Measurements from ENCODE around the gene ERN2. TPM values are rescaled to one million over a fixed set of nuclear protein-coding genes. Genes with fewer than 3 reads are reported as not detected.

Gene ERN2
- total and polyA plus RNA-seq, 2 donors from 2014 or later = not detected

DNA sequence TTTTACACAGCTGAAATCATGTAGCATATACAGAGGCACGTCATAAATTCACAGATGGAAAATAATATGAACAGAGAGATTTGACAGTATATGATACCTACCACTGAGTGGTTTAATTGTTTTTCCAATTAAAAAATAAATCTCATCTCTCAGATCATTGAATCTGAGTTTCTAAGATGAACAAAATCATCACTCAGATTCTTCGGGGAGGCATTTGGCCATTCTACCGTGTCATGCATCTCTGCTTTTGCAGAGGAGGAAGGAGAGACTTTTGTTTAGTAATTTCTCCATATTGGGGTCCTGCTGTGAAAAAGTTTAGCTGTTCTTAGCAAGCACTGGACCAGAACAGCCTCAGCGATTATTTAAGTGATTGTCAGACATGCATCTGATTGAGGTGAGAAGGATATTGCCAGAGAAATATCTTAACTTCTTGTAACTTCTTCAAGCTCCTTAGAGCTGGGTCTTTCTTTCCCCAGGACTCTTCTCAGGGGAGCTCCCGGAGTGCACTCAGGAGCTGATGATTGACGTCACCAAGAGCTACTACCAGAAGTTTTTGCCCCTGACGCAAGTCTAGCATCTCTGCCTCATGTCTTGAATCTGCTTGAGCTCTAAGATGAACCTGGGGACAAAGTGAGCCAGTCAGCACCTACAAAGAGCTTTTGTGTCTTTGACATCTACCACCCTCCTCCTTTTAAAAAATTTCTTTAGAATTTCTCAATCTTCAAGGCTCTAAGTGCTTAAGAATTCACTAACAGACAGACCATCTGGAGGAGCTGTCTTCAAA lies 46.3 kb downstream of the ERN2 start:
- H3K27ac ChIP-seq (ENCODE audit: low read depth in 2 of 2, low read length in 2 of 2) = no peak overlapping the region
- intact Hi-C loops (cut with DNase I) = no loop called here
- no peak for FAIRE-seq
- H3K4me1 ChIP-seq (ENCODE audit: control insufficient read depth in 2 of 3, insufficient read depth in 2 of 3, low read depth in 1 of 3, low read length in 3 of 3) = no peaks in the 10 kb centered on the region
- H3K9me3 ChIP-seq (ENCODE audit: control insufficient read depth in 2 of 3, insufficient read depth in 1 of 3, low read length in 3 of 3) = no peaks in the 10 kb centered on the region
- DNase-seq = no peak
- H3K27me3 ChIP-seq (ENCODE audit: control insufficient read depth, insufficient read depth, low read length) = no peaks in the 10 kb centered on the region
- no peak overlapping the region for H3K9ac ChIP-seq (ENCODE audit: low read length in 3 of 3)
- TF ChIP-seq, protein P1, sequence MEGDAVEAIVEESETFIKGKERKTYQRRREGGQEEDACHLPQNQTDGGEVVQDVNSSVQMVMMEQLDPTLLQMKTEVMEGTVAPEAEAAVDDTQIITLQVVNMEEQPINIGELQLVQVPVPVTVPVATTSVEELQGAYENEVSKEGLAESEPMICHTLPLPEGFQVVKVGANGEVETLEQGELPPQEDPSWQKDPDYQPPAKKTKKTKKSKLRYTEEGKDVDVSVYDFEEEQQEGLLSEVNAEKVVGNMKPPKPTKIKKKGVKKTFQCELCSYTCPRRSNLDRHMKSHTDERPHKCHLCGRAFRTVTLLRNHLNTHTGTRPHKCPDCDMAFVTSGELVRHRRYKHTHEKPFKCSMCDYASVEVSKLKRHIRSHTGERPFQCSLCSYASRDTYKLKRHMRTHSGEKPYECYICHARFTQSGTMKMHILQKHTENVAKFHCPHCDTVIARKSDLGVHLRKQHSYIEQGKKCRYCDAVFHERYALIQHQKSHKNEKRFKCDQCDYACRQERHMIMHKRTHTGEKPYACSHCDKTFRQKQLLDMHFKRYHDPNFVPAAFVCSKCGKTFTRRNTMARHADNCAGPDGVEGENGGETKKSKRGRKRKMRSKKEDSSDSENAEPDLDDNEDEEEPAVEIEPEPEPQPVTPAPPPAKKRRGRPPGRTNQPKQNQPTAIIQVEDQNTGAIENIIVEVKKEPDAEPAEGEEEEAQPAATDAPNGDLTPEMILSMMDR (IDR thresholded peaks at IDR 0.05; ENCODE audit: borderline replicate concordance, extremely low read depth, insufficient read depth) = no peak
- no peak overlapping the region for H3K4me3 ChIP-seq (ENCODE audit: low read length in 3 of 3)
- H3K36me3 ChIP-seq (ENCODE audit: control insufficient read depth in 2 of 3, insufficient read depth in 3 of 3, low read length in 3 of 3) = peaks cover 10 to 77% (median 50%) of the 10 kb centered on the region in 3 donors

DNA sequence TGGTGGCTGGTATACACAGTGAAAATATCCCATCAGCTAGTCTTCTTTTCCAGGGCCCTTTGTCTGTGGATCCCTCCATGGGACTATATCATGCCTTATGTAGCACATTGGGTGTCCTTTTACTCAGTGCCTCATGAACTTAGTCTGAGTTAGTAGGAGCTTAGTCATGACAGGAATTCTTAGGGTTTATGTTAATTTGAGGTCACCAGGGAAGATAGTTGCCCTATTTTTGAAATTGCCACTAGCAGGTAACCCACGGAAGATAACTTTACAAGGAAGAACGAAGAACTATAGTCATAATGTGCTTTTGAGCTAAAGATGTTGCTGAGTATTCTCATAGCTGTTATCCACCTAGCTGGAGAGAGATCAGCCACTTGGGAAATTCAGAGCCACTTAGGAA lies 49.1 kb downstream of the ERN2 start:
- H3K9me3 ChIP-seq (ENCODE audit: control insufficient read depth in 2 of 3, insufficient read depth in 1 of 3, low read length in 3 of 3) = no peaks in the 10 kb centered on the region
- DNase-seq = no peak
- no peak for FAIRE-seq
- peaks cover 18 to 93% (median 49%) of the 10 kb centered on the region in 3 donors for H3K36me3 ChIP-seq (ENCODE audit: control insufficient read depth in 2 of 3, insufficient read depth in 3 of 3, low read length in 3 of 3)
- H3K4me3 ChIP-seq (ENCODE audit: low read length in 3 of 3) = no peak overlapping the region
- no peak overlapping the region for H3K9ac ChIP-seq (ENCODE audit: low read length in 3 of 3)
- H3K27me3 ChIP-seq (ENCODE audit: control insufficient read depth, insufficient read depth, low read length) = no peaks in the 10 kb centered on the region
- no peaks in the 10 kb centered on the region for H3K4me1 ChIP-seq (ENCODE audit: control insufficient read depth in 2 of 3, insufficient read depth in 2 of 3, low read depth in 1 of 3, low read length in 3 of 3)
- no peak overlapping the region for H3K27ac ChIP-seq (ENCODE audit: low read depth in 2 of 2, low read length in 2 of 2)
- intact Hi-C loops (cut with DNase I) = no loop called here
- TF ChIP-seq, protein P1 (IDR thresholded peaks at IDR 0.05; ENCODE audit: borderline replicate concordance, extremely low read depth, insufficient read depth) = no peak

DNA sequence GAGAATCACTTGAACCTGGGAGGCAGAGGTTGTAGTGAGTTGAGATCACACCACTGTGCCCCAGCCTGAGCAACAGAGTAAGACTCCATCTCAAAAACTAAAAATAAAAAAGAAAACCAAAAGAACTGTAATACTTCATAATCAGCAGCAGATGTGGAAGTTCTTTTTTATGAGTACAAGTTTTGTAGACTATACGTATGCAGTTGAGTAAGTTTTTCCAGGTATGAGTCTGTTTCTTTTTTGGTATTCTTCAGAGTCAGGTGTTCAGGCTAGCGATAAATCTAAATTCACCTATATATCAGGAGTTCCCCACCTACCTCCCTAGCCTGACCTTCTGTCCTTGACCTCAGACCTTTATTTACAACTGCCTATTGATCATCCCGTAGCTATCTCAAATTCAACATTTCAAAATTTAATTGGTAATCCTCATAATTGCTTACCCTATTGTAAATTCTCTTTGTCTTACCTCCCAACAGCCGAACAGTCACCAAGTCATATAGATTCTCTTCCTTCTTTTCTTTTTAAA lies 61.0 kb downstream of the ERN2 start:
- no peaks in the 10 kb centered on the region for H3K9me3 ChIP-seq (ENCODE audit: control insufficient read depth in 2 of 3, insufficient read depth in 1 of 3, low read length in 3 of 3)
- H3K4me1 ChIP-seq (ENCODE audit: control insufficient read depth in 2 of 3, insufficient read depth in 2 of 3, low read depth in 1 of 3, low read length in 3 of 3) = no peaks in the 10 kb centered on the region
- no peaks in the 10 kb centered on the region for H3K27me3 ChIP-seq (ENCODE audit: control insufficient read depth, insufficient read depth, low read length)
- H3K9ac ChIP-seq (ENCODE audit: low read length in 3 of 3) = no peak overlapping the region
- peaks cover 0 to 16% (median 2%) of the 10 kb centered on the region in 3 donors for H3K36me3 ChIP-seq (ENCODE audit: control insufficient read depth in 2 of 3, insufficient read depth in 3 of 3, low read length in 3 of 3)
- H3K27ac ChIP-seq (ENCODE audit: low read depth in 2 of 2, low read length in 2 of 2) = no peak overlapping the region
- FAIRE-seq = no peak
- intact Hi-C loops (cut with DNase I) = no loop called here
- no peak overlapping the region for H3K4me3 ChIP-seq (ENCODE audit: low read length in 3 of 3)
- TF ChIP-seq, protein P1 (IDR thresholded peaks at IDR 0.05; ENCODE audit: borderline replicate concordance, extremely low read depth, insufficient read depth) = no peak
- DNase-seq = no peak

Measured in kidney (tissue), 14 donors.